Measurements from ENCODE around the gene ACSBG1. TPM values are rescaled to one million over a fixed set of nuclear protein-coding genes. Genes with fewer than 3 reads are reported as not detected.
"Not testable (repeated sequence)": the region's sequence is repeated elsewhere in the genome, so short reads cannot be mapped to it uniquely, and the experiment has no call there.

Gene ACSBG1
- total RNA-seq, 1 donor from 2014 or later = 0.07 TPM

- DNase-seq (no peak), ATAC-seq (ENCODE audit: low read depth) (no peak)
- Mint-ChIP-seq H3K27me3 (no peaks in the 10 kb centered on the region), H3K27ac (no peak overlapping the region), H3K9me3 (no peaks in the 10 kb centered on the region), H3K4me3 (no peak overlapping the region), H3K36me3 (ENCODE audit: low read depth) (no peaks in the 10 kb centered on the region), H3K4me1 (no peaks in the 10 kb centered on the region)
- TF ChIP-seq, protein P1, sequence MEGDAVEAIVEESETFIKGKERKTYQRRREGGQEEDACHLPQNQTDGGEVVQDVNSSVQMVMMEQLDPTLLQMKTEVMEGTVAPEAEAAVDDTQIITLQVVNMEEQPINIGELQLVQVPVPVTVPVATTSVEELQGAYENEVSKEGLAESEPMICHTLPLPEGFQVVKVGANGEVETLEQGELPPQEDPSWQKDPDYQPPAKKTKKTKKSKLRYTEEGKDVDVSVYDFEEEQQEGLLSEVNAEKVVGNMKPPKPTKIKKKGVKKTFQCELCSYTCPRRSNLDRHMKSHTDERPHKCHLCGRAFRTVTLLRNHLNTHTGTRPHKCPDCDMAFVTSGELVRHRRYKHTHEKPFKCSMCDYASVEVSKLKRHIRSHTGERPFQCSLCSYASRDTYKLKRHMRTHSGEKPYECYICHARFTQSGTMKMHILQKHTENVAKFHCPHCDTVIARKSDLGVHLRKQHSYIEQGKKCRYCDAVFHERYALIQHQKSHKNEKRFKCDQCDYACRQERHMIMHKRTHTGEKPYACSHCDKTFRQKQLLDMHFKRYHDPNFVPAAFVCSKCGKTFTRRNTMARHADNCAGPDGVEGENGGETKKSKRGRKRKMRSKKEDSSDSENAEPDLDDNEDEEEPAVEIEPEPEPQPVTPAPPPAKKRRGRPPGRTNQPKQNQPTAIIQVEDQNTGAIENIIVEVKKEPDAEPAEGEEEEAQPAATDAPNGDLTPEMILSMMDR (IDR thresholded peaks at IDR 0.05) = no peak
- intact Hi-C loops (cut with micrococcal nuclease) = no loop called here
- ChIA-PET CTCF (interaction anchor here (1.3 kb wide), 1 partner anchor 10 kb away, joined by 3 read pairs; no protein-coding TSS in a partner anchor), POLR2A (no interaction called here)
Measured at GRCh38 chr15:78251136-78251535, 16.8 kb upstream of the ACSBG1 start.

- ATAC-seq (ENCODE audit: low read depth) = no peak
- Mint-ChIP-seq H3K4me3 (no peak overlapping the region), H3K4me1 (no peaks in the 10 kb centered on the region), H3K27ac (no peak overlapping the region), H3K9me3 (no peaks in the 10 kb centered on the region), H3K27me3 (no peaks in the 10 kb centered on the region), H3K36me3 (ENCODE audit: low read depth) (no peaks in the 10 kb centered on the region)
- CTCF ChIA-PET = no interaction called here
- DNase-seq = no peak
- intact Hi-C loops (cut with micrococcal nuclease) = no loop called here
- POLR2A ChIA-PET = no interaction called here
- TF ChIP-seq, protein P1 (IDR thresholded peaks at IDR 0.05) = no peak
Measured at GRCh38 chr15:78249131-78249530, 14.8 kb upstream of the ACSBG1 start.

DNA sequence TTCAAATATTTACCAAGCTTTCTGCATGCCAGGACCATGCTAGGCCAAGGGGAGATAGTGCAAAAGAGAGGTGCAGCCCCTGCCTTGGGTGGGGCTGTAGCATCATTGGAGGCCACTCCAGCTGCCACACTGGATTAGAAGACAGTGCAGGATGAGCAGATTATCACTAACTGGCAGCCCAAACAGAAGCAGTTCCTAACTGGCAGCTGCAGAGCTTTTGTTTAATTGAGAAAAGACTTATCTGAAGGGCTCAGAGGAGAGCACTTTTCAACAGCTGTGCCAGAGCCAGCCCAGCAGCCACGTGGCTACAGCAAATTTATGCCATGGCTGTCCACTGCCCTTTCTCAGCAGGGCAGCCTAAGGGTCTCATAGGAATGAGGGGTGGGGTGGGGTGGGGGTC, 13.5 kb upstream of the ACSBG1 start:
- no peak overlapping the region for H3K27ac Mint-ChIP-seq
- ATAC-seq (ENCODE audit: low read depth) (no peak), DNase-seq (no peak)
- POLR2A ChIA-PET = no interaction called here
- H3K9me3 Mint-ChIP-seq = no peaks in the 10 kb centered on the region
- no peaks in the 10 kb centered on the region for H3K4me1 Mint-ChIP-seq
- CTCF ChIA-PET = no interaction called here
- H3K27me3 Mint-ChIP-seq = no peaks in the 10 kb centered on the region
- intact Hi-C loops (cut with micrococcal nuclease) = no loop called here
- TF ChIP-seq, protein P1 (IDR thresholded peaks at IDR 0.05) = no peak
- H3K36me3 Mint-ChIP-seq (ENCODE audit: low read depth) = no peaks in the 10 kb centered on the region
- H3K4me3 Mint-ChIP-seq = no peak overlapping the region

- H3K4me3 Mint-ChIP-seq; DNase-seq; H3K9me3 Mint-ChIP-seq; intact Hi-C loops (cut with micrococcal nuclease); CTCF ChIA-PET; POLR2A ChIA-PET; H3K4me1 Mint-ChIP-seq; H3K27me3 Mint-ChIP-seq; H3K36me3 Mint-ChIP-seq (ENCODE audit: low read depth); ATAC-seq (ENCODE audit: low read depth); H3K27ac Mint-ChIP-seq: not testable (repeated sequence)
Measured at GRCh38 chr15:78245976-78246620, 11.7 kb upstream of the ACSBG1 start.

- H3K36me3 Mint-ChIP-seq (ENCODE audit: low read depth); H3K27ac Mint-ChIP-seq; intact Hi-C loops (cut with micrococcal nuclease); H3K9me3 Mint-ChIP-seq; H3K27me3 Mint-ChIP-seq; H3K4me1 Mint-ChIP-seq; POLR2A ChIA-PET; ATAC-seq (ENCODE audit: low read depth); DNase-seq; H3K4me3 Mint-ChIP-seq: not testable (repeated sequence)
- CTCF ChIA-PET = interaction anchor here (0.6 kb wide), 1 partner anchor 133 kb away, joined by 3 read pairs; no protein-coding TSS in a partner anchor
Measured at GRCh38 chr15:78245392-78245791, 11.0 kb upstream of the ACSBG1 start.

GRCh38 chr15:78244893-78245292, 10.5 kb upstream of the ACSBG1 start:
- Mint-ChIP-seq H3K4me1 (peaks cover 2% of the 10 kb centered on the region), H3K27ac (no peak overlapping the region), H3K27me3 (no peaks in the 10 kb centered on the region), H3K4me3 (no peak overlapping the region), H3K36me3 (ENCODE audit: low read depth) (no peaks in the 10 kb centered on the region), H3K9me3 (no peaks in the 10 kb centered on the region)
- TF ChIP-seq, protein P1 (IDR thresholded peaks at IDR 0.05) = no peak
- ATAC-seq (ENCODE audit: low read depth) (no peak), DNase-seq (no peak)
- intact Hi-C loops (cut with micrococcal nuclease) = no loop called here
- ChIA-PET CTCF (interaction anchor here (0.6 kb wide), 1 partner anchor 133 kb away, joined by 3 read pairs; no protein-coding TSS in a partner anchor), POLR2A (no interaction called here)

Measured in activated B cell treated with CpG ODN at 0.5 μM for 24 hours (primary cell).